GM18951 (cell line): ENCODE results near the gene TAF1C.

Experiments
- POLR2A ChIP-seq: IDR thresholded peaks from 4 replicates; pipeline ENCODE4 v1.6.1; 2011; ENCODE audit warnings: mild to moderate bottlenecking; ENCODE audit not compliant: insufficient read length, insufficient read depth; ENCODE audit errors: extremely low read depth
- in situ Hi-C: fragments of 300-500 bp; cut with MboI; formaldehyde crosslinking; loops from one replicate; pipeline ENCODE4 v1.12.0; 2022; ENCODE audit warnings: low sequenced_read_pairs, mixed read lengths, inconsistent platforms; ENCODE audit not compliant: unreplicated experiment

TAF1C gene

GRCh38 chr16:84184775-84185174 lies 2.1 kb downstream of the TAF1C start:
- in situ Hi-C loops = loop anchor here (25.0 kb wide), 1 partner anchor 222 kb away; the partner anchor contains the start of genes NECAB2 and OSGIN1
- no peak for TF ChIP-seq POLR2A

- in situ Hi-C loops = loop anchor here (25.0 kb wide), 1 partner anchor 222 kb away; the partner anchor contains the start of genes NECAB2 and OSGIN1
- no peak for TF ChIP-seq POLR2A
Observed at GRCh38 chr16:84183911-84184591, 2.8 kb downstream of the TAF1C start.

DNA sequence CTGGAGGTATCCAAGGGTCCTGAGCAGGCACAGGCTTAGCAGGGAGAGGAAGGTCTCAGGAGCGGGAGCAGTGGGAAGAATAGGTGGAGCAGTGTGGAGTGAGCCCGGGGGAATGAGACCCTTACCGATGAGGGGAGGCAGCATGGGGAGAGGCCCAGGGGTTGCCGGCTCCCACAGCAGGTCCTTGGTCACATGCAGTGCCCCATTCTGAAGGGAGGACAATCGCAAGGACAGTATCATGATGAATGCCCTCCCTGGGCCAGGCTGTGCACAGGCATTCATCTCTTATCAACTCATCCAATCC lies 3.3 kb downstream of the TAF1C start:
- TF ChIP-seq POLR2A = no peak
- in situ Hi-C loops = loop anchor here (25.0 kb wide), 1 partner anchor 221 kb away; the partner anchor contains the start of genes NECAB2 and OSGIN1

- in situ Hi-C loops = loop anchor here (25.0 kb wide), 1 partner anchor 221 kb away; the partner anchor contains the start of genes NECAB2 and OSGIN1
- no peak for TF ChIP-seq POLR2A
Observed at GRCh38 chr16:84182680-84183571, 3.9 kb downstream of the TAF1C start.

- no peak for TF ChIP-seq POLR2A
- in situ Hi-C loops = loop anchor here (25.0 kb wide), 1 partner anchor 220 kb away; the partner anchor contains the start of genes NECAB2 and OSGIN1
Observed at GRCh38 chr16:84182104-84182503, 4.8 kb downstream of the TAF1C start.

DNA sequence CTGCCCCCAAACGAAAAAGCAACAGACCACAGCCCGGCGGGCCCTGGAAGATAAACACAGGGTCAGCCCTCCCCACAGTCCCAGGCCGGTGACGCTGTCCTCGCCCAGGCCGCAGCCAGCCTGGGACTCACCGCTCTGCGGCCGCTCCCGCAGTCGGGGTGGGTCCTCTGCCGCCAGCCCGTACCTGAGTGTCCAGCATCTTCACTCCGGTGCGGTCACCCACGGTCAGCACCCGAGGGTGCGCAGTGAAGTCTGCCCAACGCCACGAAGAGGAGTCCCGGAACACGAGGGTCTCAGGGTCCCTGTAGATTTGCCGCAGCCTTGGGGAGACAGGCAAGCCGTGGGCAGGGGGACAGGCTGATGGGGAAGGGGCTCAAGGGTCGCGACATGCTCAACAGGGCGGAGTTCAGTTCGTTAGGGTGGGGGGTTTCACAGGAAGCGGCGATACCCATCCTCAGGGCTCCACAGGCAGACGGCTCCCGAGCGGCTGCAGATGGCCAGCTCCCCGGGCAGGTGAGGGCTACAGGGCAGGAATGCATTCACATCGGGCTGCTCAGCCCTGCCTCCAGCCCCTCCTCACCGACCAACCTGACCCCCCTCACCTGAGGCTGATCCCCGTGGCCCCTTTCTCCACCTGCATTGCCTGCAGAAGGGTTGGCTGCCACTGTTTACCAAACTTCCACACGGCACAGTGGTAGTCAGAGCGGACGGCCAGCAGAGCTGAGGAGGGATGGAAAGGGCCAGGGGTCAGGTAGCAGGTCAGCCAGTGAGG lies 5.5 kb downstream of the TAF1C start:
- in situ Hi-C loops = loop anchor here (25.0 kb wide), 1 partner anchor 219 kb away; the partner anchor contains the start of genes NECAB2 and OSGIN1
- TF ChIP-seq POLR2A = no peak

DNA sequence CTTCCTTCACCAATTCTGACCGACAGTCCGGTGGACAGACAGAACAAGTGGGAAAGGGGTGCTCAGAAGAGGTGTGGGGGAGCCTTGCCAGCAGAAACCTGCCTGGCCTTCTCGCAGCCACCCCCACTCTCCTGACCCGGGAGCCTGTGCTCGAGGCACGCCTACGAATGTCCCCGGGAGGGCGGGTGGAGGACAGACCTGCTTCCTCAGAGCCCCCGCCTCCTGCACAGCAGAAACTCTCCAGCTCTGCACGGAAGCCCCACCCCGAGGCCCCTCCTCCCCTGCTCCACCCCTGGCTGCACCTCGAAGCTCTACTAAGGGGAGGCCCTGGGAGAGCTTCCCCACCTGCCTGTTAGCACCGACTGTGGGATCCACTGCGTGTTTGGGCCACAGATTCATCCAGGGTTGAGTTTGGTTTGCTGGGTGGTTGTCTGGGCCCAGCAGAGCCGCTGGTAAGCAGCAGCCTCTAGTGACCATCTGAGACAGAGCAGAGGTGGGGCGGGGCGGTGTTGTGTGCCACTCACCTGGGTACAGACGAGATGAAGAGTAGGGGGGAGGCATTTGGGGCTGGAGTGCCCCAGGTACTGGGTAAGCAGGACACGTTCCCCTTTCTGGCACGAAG lies 6.2 kb downstream of the TAF1C start:
- in situ Hi-C loops = loop anchor here (25.0 kb wide), 1 partner anchor 218 kb away; the partner anchor contains the start of genes NECAB2 and OSGIN1
- no peak for TF ChIP-seq POLR2A

GRCh38 chr16:84179612-84180320 lies 7.1 kb downstream of the TAF1C start:
- no peak for TF ChIP-seq POLR2A
- in situ Hi-C loops = loop anchor here (25.0 kb wide), 1 partner anchor 217 kb away; the partner anchor contains the start of genes NECAB2 and OSGIN1

DNA sequence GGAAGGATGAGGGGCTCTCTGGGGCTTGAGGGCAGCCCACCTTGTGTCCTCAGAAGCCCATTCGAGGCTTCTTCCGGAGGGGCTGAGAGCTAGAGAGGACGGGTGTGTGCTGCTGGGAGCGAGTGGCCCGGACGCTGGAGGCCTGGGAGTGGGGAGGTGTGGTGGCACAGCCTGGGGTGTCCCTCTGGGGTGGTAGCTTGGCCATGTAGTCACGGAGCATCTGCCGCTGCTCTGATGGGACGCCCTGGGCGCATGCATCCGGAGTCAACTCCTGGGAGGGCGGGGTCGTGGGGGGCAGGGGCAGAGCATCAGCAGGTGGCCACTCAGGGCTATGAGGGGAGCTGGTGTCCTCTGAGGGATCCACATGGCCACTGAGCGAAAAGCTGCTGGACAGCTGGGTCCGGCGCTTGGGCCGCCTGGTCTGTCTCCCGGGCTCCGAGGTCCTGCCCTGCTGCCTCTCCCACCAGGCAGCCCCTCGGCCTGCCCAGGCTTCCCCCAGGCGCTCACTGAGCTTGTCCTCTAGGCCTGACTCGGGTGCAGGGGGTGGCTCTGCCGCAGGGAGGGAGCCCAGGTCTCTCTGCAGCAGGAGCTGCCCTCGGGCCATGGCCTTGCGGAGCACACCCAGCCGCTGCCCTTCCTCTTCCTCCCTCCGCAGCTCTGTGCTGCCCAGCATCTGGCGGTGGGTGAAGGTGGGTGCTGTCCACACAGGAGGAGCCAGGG lies 7.8 kb downstream of the TAF1C start:
- in situ Hi-C loops = loop anchor here (25.0 kb wide), 1 partner anchor 217 kb away; the partner anchor contains the start of genes NECAB2 and OSGIN1

DNA sequence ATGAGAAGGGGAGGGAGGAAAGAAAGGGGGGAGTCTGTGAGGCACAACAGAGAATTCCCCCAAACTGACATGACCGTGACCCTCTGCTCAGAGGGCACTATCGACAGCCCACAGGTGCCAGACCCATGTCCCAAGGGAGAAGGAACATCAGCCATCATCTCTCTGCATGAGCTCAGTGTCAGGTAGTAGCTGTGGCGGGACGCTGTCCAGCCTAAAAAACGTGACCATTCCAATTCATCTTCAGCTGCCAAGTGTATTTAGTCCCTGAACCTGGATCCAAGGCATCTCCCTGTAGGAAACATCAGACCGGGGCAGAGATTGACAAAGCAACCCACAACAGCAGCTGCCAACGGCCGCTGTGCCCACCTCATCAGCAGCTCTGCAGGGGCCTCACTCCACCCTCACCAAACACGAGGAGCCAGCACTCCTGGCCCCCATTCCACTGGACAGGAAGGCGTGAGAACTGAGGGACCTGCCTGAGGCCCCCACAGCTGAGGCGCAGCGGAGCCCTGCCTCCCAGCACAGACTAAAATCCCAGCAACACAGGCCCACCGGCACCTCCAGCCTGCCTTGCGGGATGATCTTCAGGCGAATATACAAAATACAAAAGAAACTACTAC lies 8.6 kb downstream of the TAF1C start:
- in situ Hi-C loops = loop anchor here (25.0 kb wide), 1 partner anchor 216 kb away; the partner anchor contains the start of genes NECAB2 and OSGIN1
- TF ChIP-seq POLR2A = no peak

More for the DNA sequence above, 7.8 kb downstream of the TAF1C start:
- TF ChIP-seq POLR2A = no peak

DNA sequence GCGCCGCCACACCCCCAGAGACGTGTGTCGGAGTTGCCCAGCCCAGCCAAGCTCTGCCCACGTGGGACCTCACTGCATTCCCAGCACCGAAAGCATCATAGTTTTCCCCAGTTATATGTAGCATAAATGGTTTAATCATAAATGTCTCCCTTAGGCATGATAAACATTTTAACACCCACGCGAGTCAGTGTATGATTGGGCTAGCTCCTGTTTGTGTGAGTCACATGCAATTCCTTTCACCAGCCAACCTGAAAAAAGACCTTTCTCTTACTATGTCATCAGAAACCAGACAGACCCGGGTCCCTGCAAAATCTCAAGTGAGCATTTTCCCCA lies 9.2 kb downstream of the TAF1C start:
- TF ChIP-seq POLR2A = no peak
- in situ Hi-C loops = loop anchor here (25.0 kb wide), 1 partner anchor 215 kb away; the partner anchor contains the start of genes NECAB2 and OSGIN1
